Measurements from ENCODE around the gene TXNRD1.
"Not testable (repeated sequence)": the region's sequence is repeated elsewhere in the genome, so short reads cannot be mapped to it uniquely, and the experiment has no call there.

Gene TXNRD1

GRCh38 chr12:104378427-104378826 lies 162.8 kb downstream of the TXNRD1 start:
- DNase-seq (ENCODE audit: insufficient read length, low spot score), result no peak
- TF ChIP-seq POLR2A (IDR thresholded peaks at IDR 0.05; ENCODE audit: low read depth, low read length), result no peak
- no peak for FAIRE-seq

DNA sequence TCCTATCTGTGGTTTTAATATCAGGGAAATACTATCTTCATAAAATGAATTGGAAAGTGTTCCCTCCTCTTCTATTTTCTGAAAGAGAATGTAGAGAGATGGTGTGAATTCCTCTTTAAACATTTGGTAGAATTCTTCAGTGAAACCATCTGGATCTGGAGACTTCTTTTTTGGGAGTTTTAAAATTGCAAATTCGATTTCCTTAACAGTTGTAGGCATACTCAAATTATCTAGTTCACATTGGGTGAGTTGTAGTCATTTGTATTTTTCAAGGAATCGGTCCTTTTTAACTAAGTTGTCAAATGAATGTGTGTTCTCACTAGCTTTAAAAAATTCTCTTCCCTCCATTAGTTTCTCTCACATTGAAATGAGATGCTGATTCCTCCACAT lies 165.8 kb downstream of the TXNRD1 start:
- FAIRE-seq (no peak), DNase-seq (ENCODE audit: insufficient read length, low spot score) (no peak)
- TF ChIP-seq POLR2A (IDR thresholded peaks at IDR 0.05; ENCODE audit: low read depth, low read length), result no peak

DNA sequence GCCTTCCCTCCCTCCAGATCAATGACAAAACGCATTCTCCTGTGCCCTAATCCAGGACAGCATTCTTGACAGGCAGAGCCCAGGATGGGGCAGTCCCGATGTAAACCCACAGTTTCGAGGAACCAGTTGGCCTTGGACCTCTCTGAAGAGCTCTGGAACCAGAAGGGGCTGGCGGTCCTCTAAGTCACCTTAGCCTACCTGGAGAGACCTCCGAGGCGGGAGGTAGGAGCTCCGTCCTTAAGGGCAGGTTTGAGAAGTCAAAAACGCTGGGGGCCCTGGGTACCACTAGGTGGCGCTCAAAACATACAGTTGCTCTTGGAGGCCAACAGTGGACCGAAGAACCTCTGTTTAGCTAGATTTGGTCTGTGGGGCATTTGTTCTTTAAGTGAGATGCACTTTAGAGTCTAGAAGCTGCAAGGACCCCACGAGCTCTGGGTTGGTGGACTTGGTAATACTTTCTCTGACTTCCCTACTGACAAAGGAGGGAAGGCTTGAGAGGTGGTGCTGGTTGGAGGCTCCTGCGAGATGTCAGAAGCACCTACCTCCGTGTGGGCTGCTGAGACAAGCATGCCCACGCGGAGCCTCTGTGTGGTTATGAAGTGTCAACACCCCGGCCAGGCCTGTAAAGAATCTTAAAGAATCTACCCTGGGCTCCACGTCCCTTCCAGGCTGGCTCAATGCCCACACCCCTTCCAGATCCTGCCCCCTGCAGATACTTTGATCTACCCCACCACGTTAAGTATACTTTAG lies 166.3 kb downstream of the TXNRD1 start:
- DNase-seq (ENCODE audit: insufficient read length, low spot score) (peak; percentile 59), FAIRE-seq (no peak)
- TF ChIP-seq POLR2A (IDR thresholded peaks at IDR 0.05; ENCODE audit: low read depth, low read length), result no peak

GRCh38 chr12:104384141-104384880 lies 168.7 kb downstream of the TXNRD1 start:
- TF ChIP-seq POLR2A (IDR thresholded peaks at IDR 0.05; ENCODE audit: low read depth, low read length), result no peak
- DNase-seq (ENCODE audit: insufficient read length, low spot score) (no peak), FAIRE-seq (no peak)

DNA sequence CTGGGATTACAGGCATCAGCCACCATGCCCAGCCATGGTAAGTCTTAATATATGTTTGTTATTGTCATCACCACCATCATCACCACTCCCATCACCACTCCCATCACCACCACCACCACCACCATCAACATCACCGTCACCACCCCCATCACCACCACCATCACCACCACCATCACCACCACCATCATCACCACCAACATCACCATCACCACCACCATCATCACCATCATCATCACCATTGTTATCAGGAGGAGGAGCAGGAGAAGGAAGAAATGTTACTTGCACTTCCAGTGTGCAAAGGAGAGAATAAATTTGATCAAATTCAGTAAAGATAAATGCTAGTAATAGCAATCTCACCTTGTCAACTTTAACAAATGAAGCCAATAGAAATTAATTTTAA lies 169.9 kb downstream of the TXNRD1 start:
- FAIRE-seq (no peak), DNase-seq (ENCODE audit: insufficient read length, low spot score) (no peak)
- TF ChIP-seq POLR2A (IDR thresholded peaks at IDR 0.05; ENCODE audit: low read depth, low read length), result no peak

- FAIRE-seq, result no peak
- no peak for TF ChIP-seq POLR2A (IDR thresholded peaks at IDR 0.05; ENCODE audit: low read depth, low read length)
- no peak for DNase-seq (ENCODE audit: insufficient read length, low spot score)
These were observed 170.9 kb downstream of the TXNRD1 start for GRCh38 chr12:104386461-104386860.

- FAIRE-seq (no peak), DNase-seq (ENCODE audit: insufficient read length, low spot score) (no peak)
- TF ChIP-seq POLR2A (IDR thresholded peaks at IDR 0.05; ENCODE audit: low read depth, low read length), result no peak
These were observed 171.6 kb downstream of the TXNRD1 start for GRCh38 chr12:104387190-104387589.

- not testable (repeated sequence) for DNase-seq (ENCODE audit: insufficient read length, low spot score); FAIRE-seq
These were observed 178.5 kb downstream of the TXNRD1 start for GRCh38 chr12:104394086-104394485.
